Activated gamma-delta T cell (primary cell): ENCODE data around the gene CLCNKB.
"Not testable (repeated sequence)": the region's sequence is repeated elsewhere in the genome, so short reads cannot be mapped to it uniquely, and the experiment has no call there.

Source experiments
- DNase-seq: peaks from one replicate; lab custom pipeline; 2025; lab: John Stamatoyannopoulos, UW

The CLCNKB gene

DNA sequence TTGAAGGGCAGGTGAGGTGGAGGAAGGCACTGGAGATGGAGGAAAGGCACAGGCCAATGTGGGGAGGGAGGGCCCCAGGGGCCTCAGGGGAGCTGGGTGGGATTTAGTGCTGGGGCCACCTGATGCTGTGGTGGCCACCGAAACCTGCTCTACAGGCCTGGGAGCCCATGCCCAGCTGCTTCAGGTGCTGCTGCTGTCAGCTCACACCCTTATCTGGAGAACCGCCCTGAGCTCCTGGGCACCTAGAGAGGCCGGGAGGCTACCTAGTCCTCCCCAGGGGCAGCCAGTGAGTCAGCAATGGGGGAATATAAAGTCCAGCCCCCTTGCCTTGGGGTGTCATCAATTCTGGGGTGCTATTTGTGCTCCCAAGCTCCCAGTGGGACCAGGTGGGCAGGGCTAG lies 17.7 kb downstream of the CLCNKB start:
- no peak for DNase-seq

DNA sequence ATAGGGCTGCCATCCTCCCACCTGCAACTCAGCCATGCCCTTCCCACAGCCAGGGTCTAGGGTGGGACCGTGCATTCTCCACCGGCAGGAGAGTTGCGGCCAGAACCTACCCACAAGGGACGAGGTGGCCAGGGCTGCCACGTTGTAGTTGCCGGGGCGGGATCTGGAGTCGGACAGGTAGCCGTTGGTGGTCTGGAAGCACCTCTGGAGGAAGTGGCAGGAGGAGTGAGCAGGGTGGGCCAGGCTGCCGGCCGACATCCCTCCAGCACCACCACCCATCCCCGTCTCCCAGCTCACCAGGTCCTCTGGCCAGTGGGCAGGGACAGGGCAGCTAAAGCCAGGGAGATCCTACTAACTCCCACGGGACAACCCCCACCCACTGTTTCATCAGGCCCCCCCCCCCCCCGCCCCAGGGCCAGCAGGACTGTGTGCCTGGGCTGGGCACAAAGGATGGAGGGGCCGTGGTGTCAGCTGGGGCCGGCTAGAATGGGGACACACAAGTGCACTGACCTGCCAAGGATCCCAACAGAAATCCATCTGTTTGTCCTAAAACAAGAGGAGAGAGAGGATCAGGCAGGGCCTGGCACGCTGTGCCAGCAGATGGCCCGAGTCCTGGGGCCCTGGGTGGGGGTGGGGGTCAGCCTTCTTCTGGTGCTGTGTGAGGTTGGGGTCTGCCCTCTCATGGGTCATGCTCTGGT lies 18.6 kb downstream of the CLCNKB start:
- not testable (repeated sequence) for DNase-seq

DNA sequence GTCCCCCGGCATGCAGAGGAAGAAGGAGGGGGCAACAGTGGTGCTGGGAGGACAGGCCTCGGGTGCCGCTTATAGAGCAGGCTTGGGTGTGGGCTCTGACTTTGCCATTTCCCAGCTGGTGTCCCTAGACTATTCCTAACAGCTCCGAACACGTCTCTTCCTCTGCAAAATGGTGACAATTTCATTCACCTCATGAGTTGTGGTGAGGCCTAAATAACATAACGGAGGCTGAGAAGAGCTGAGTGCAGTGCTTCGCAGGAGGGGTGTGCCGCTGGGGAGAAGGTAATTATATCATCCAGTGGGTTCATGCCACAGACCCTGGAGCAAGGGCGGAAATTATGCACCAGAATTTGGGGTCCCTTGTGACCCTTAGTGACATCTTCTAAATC lies 19.1 kb downstream of the CLCNKB start:
- not testable (repeated sequence) for DNase-seq

DNA sequence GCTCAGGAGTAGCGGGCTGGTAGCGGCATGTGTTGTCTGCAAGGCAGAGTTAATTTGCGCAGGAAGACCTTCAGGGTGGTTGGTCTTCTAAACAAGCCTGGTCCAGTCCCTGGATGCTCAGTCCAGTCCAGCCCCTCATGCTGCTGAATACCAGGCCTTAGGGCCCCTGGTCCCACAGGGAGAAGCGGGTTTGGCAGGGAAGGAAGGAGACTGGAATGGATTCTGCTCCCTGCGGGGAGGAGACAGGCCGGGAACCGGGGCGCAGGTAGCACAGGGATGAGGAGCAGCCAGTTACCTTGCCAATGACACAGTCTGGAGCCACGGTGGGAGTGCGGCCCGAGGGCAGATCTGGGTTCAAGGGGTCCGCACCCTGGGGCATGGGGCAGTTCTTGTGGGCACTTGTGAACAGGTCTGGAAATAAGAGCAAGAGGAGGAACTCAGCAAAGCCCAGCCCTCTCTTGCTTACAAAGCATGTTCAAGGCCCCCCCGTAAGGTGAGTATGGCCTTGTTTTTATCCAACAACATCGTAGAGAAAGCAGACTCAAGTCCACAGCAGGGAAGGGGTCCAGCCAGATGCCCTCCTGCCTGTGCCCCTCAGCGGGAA lies 19.7 kb downstream of the CLCNKB start:
- no peak for DNase-seq

DNA sequence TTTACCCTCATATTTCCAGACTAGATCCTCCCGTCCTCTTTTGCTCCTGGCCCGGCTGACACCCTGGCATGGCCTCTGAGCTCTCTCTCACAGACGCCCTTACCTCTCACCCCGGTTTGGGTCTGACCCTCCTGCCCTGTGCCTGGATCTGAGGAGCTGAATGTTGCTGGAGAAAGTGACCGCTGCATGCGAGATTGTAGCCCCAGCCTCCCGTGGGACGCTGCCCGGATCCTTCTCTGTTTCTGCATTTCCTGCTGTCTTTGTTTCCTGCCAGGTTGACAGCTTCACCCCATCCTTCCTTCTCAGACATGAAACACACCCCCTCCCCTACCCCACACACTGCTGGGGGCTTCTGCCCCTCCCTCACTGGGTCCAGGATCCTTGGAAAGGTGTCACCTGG lies 20.3 kb downstream of the CLCNKB start:
- DNase-seq, result no peak

DNA sequence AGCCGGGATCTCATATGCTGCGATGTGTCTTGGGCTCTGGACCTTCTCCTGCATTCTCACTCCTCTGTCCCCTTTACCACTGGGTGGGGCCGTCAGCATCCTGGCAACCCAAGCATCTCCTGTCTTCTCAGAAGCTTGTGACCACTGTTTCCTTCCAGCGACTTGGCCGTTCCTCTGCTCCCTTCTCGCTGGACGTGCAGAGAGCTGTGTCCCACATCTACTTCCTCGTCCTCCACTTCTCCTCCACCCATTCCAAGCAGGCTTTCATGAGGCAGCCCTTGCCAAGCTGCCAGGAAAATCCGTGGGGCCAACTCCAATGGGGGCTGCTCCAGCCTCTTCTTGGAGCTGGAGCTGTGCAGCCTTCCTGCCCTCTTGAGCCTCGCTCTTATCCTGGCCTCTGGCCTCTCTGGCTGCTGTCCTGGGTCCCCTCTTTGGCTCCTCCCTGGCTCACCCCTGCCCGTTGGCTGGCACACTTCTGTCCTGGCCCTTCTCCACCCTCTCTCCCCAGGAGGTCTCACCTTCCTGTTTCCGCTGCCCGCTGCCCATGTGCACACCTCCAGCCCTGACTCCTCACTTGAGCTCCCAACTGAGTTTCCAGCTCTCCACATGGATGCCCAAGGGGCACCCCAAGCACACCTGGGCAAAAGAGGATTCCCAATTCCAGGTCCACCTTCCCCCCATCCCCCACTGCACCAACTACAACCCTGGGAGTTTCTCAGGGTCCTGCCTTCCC lies 21.1 kb downstream of the CLCNKB start:
- no peak for DNase-seq

DNA sequence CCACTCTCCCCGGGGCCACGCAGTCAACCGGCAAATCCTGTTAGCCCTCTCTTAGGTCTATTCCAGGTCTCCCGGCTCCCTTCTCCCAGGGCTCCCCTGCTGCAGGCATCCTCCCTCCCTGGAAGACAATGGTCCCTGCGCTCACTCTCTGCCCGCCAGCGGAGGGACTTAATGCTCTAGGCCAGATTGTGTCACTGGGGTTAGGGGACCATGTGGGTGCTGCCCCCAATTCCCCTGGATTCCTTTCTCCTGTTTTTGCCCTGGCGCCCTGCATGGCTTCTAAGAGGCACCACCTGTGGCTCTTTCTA lies 21.6 kb downstream of the CLCNKB start:
- DNase-seq, result no peak

DNA sequence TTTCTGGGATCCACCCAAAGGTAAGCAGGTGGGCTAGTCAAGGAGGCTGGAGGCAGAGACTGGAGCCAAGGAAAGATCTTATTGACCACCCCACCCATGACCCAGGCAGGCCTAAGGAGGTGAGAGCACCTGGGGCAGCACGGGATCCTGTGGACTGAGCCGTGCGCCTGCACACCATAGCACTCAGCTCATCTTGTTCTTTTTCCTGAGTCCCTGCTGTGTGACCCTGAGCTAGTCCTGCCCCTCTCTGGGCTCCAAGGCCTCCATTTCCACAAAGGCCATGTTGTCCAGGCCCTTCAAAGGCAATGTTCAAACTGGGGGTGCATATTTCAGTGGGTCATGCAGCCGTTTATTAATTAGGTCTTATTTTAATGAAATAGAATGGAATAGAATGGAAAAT lies 22.7 kb downstream of the CLCNKB start:
- no peak for DNase-seq

DNA sequence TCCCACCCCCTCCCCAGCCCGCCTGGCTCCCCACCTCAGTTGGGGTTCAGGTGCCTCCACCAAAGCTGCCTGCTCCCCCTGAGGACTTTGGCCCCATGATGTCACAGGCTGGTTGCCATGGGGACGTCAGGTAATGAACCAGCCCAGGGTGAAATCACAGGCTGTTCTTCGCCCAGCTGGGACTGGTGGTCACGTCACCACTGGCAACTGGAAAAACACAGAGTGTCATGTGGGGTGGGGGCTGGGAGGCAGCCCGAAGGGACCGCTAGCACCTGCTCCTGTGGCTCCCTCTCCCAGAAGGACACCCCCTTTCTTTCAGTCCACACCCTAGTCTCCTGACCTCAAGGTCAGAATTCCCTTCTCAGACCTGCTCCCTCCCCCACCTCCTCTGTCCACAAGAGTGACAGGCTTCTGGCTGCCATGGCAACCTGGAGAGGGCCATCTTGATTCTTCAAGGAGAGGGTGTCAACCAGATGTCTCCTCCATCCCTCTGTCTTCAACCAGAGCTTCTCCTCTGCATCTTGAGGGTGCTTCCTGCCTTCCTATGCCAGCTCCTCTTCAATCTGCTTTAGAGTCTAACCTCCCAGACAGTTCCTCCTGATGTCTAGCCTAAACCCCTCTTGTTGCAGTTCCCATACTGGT lies 23.7 kb downstream of the CLCNKB start:
- no peak for DNase-seq

DNA sequence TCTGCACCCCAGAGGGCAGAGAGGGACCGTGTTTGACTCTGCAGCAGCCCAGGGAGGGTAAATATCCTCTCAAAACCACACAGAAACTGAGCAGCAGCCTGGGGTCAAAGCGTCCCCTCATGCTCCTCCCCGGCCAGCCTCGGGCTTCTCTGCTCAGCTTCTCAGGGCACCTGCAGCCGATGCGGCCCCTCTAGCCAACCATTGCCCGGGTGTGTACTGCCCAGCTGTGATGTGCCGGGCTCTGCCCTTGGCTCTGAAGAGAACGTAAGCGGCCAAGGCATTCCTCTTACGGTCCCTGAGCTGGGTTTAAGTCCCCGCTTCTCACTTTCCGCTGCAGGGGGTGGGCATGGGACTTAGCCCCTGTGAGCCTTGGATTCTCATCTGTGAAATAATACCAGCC lies 24.4 kb downstream of the CLCNKB start:
- DNase-seq, result no peak

DNA sequence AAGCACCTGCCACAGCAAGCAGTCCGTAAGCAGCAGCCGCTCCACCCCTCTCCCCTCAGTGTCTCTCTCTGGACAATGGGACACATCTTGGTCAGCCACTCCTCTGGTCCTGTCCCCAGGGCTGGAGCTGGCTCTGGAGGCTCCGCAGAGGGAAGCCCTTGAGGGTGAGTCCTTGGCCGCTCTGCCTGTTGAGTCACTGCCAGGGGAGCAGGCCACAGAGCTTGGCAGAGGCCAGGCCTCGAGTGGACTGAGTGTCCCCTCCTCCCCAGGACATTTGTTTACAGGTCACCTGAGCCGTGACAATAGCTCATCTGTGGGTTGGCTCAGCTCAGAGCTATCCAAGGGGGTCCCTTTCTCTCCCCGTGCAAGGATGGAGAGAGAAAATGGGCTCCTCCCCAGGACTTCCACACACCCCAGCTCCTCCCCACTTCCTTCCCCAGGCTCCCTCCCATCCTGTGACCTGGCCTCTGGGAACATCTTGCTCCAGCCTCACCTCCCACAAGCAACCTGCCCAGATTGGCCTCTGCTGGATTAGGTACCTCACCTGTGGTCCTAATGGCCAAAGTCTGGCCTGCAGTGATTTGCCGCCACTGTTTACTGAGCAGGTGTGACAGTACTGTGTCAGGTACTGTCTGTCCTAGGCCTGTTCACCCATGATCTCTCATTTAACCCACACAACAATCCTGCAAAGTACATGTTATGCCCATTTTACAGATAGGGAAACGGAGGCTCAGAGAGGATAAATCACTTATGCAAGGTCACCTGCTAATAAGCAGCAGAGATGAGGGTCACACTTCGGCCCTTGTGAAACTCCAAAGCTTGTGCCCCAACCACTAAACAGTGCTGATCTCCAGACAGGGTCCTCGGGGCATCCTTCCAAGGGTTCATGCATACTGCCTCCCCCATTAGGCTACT lies 25.0 kb downstream of the CLCNKB start:
- DNase-seq, result no peak

DNA sequence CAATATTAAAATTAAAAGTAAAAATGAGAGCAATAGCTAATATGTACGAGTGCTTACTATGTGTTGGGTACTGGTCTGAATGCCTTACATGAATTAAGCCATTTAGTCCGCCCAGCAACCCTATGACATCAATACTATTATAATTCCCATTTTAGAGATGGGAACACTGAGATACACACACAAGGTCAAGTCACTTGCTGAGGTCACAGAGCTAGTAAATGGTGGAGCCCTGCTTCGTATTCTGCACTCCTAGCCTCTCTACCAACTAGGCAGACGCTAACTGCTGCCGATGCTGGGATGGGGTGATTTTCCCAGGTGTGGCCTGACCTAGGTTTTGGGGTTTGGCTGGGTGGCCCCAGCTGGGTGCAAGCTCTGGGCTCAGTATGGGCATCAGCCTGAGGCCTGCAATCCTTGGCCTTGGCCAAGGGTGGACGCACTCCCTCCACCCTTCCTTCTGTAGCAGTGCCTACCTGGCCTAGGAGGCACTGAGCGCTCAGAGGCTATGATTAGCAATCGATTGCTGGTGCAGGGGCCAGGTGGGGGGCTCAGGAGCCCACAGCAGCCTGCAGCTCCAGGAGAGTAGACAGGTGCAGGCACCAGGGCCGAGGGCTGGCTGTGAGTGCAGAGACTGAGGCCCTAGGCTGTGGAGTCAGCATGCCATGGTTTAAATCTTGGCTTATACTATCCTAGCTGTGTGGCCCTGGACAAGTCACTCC lies 27.2 kb downstream of the CLCNKB start:
- no peak for DNase-seq

DNA sequence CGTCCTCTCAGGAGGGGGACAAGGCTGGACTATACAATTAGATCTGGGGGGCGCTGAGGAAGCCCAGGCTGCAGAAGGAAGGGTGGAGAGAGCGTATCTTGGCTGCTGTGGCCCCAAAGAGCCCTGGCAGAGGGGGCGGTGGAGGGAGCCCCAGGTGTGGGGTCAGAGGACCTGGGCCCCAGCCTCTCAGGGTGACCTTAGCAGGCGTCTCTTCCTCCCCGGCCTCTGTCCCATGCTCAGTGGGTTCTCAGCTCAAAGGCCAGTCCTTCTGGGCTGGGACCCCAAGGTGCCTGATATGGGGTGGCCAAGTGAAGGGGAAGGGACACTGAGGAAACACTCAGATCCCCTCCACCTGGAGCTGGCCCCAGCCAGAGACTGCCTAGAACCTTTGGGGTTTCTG lies 28.0 kb downstream of the CLCNKB start:
- DNase-seq, result no peak

DNA sequence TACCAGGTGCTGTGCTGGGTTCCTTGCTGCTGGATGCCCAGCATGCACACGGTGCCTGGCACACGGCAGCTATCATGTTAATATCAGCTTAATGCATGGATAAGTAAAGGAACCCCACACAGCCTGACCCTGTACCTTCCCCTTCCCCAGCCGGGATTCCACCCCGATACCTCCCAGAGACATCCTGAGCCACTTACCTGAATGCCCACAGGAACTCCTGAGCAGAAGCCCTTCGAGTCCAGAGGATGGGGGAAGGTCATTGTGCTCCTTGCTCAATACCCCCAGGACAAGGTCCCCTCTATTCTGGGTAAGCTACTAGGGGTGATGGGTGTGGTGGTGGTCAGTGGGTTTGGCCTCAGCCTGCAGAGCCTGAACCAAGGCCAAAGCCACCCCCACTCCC lies 28.5 kb downstream of the CLCNKB start:
- DNase-seq, result no peak

DNA sequence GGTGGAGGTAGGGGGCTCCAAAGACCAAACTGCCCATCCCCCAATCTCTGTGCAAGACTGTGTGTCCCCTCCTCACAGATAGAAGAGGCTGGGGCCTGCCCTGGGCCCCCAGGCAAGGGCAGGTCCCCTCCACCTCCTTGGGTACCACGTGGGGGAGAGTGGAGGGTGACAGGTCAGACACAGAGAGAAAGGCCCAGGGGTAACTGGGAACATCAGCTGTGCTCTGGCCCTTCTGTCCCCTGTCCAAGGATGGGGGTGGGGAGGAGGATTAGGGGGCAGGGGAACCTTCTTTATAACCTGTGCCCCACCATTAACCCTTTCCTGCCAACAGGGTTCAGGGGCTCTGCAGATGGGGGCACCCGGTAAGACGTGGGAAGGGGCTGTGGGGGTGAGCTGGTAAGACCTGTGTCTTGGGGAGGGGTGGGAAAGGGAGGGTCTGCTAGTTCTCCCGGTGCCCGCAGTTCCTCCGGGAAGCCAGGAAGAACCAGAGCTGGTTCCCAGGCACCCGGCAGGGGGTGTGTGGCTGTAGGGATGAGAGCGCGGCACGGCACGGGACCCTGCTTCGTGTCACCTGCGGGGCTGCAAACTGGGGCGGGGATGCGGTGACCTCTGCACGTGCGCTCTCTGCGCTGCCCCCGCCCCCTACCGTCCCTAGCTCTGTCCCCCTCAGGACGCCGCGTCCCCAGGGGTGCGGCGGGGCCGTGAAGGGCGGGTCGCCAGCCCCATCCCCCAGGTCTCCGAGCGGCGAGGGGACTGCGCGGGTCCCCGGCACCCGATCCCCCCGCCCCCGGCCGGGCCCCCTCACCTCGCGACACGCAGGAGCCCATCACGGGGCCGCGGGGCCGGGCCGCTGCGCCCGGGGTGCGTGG lies 29.3 kb downstream of the CLCNKB start:
- DNase-seq, result no peak

DNA sequence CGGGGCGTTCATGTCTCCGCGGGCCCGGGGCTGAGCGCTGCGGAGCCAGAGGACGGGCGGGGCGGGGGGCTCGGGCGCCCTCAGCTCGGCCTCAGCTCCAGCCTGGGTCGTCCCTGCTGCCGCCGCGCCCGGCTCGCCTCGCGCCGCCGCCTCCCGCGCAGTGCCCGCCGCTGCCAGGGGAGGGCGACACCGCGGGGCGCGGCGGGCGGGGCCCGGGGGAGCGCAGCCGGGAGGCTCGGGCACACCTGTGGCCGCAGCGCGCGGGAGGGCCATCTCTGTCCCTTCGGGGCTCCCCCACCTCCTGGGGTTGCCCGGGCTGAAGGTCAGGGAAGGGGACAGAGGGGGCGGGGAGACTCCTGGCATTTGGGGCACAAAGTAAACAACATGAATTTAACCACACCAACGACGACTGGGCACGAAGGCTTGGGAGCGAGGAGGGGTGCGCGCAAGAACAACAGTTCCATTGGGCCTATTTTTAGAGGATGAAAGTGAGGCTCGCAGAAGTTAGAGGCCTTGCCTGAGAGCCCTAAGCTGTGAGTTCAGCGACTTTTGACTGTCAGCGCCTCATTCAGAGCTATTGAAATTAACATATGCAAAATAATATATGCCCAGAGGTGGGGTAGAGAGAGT lies 30.0 kb downstream of the CLCNKB start, which contains the start of gene FAM131C:
TSS of gene FAM131C (minus strand) at position 162 of the 630 bp plus-strand sequence. CDS start 209 bp downstream, outside the sequence.
- peak; percentile 29 for DNase-seq

DNA sequence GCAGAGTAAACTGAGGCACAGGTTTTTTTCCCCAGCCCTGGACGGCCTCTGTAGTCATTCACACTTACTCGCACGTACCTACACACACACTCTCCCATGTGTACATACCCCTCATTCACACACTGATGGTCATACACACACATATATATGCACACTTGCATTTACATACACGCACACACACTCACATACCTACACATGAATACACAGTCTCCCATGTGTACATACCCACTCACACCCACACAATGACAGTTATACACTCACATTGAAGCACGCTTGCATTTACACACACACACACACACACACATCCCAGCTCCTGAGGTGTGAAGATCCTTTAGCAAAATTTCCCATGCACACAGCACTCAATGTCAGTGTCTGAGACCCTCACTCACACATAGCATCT lies 30.6 kb downstream of the CLCNKB start:
- DNase-seq, result no peak

DNA sequence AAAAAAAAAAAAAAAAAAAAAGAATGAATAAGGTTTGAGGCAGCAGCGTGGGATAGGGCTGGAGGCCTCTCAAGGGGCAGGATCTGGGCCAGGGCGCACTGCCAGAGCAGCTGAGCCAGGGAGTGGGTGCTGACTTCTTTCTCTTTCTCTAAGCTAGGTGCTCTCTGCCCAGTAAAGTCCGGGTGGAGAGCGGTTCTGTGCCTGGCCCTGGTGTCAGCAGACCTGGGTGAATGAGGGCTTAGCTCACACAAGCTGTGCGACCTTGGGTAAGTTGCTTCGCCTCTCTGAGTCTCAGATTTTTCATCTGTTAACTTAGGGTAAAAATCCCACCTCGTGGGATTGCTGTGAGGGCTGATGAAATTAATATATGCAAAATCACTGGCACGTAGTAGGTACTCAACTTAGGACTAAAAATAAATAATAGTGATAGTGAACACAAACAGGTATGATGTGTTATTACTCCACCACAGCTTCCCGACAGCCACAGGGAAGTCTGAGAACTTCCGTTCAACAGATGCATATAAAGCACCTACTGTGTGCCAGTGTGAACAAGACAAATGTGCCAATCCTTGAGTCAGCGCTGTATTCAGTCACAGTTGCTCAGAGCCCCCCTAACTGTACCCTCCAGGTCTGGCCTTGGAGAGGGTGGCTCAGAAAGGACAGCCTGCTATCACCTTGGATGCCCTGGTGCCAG lies 31.9 kb downstream of the CLCNKB start:
- DNase-seq, result no peak
